Measurements from ENCODE around the gene ACMSD. TPM values are rescaled to one million over a fixed set of nuclear protein-coding genes. Genes with fewer than 3 reads are reported as not detected.
"Not testable (repeated sequence)": the region's sequence is repeated elsewhere in the genome, so short reads cannot be mapped to it uniquely, and the experiment has no call there.

The ACMSD gene
- total RNA-seq, 1 experiment from 2014 or later = not detected

DNA sequence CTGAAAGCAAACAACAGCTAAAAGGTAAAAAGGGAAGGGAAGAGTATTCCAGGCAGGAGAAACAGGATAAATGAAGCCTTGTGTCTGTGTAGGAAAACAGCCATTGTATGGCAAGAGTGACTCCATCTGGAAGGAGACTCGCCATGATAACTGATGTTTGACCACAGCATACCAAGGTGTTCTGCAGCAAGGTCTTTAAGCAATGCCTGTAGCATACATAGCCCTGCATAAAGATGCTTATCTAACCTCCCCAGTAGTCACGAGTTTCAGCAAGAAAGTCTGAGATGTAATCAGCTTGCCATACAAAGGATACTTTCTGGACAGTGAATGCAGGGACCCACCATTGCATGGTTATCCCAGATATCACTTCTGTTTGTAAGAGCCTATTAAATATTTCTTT lies 68.3 kb downstream of the ACMSD start:
- peak; percentile 15 for DNase-seq (ENCODE audit: low read depth)

DNA sequence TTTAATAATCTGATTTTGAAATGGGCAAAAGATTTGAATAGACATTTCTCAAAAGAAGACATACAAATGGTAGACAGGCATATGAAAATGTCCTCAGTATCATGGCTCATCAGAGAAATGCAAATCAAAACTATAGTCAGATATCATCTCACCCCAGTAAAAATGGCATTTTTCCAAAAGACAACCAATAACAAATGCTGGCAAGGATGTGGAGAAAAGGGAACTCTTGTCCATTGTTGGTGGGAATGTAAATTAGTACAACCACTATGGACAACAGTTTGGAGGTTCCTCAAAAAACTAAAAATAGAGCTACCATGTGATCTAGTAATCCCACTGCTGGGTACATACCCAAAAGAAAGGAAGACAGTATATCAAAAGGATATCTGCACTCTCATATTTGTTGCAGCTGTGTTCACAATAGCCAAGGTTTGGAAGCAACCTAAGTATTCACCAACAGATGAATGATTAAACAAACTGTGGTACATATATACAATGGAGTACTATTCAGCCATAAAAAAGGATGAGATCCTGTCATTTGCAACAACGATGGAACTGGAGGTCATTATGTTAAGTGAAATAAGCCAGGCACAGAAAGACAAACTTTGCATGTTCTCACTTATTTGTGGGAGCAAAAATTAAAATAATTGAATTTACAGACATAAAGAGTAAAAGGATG lies 69.2 kb downstream of the ACMSD start:
- DNase-seq (ENCODE audit: low read depth) = not testable (repeated sequence)

DNA sequence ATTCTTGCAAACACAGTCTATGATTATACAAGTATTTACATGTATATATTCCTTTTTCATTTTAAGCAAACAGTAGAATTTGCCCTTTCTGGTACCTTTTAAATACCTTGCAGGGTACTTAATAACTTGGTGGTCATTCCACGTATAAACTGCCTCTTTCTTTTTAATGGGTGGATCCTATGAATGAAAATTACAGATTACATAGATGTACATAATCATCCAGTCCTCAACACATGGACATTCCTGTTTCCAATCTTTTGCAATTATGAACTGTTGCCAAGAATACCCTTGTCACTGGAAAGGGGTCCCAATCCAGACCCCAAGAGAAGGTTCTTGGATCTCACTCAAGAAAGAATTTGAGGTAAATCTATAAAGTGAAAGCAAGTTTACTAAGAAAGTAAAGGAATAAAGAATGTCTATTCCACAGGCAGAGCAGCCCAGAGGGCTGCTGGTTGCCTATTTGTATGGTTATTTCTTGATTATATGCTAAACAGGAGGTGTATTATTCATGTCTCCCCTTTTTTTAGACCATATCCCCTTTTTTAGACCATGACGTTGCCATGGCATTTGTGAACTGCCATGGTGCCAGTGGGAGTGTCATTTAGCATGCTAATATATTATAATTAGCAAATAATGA lies 72.5 kb downstream of the ACMSD start:
- DNase-seq (ENCODE audit: low read depth) = no peak

DNA sequence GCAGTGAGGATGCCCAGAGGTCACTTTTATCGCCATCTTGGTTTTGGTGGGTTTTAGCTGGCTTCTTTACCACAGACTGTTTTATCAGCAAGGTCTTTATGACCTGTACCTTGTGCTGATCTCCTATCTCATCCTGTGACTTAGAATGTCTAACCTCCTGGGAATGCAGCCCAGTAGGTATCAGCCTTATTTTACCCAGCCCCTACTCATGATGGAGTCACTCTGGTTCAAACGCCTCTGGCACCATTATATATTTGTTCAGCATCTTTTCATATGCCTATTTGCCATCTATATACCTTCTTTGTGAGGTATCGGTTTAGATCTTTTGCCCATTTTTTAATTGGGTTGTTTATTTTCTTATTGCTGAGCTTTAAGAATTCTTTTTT lies 73.0 kb downstream of the ACMSD start:
- peak; percentile 31 for DNase-seq (ENCODE audit: low read depth)

DNA sequence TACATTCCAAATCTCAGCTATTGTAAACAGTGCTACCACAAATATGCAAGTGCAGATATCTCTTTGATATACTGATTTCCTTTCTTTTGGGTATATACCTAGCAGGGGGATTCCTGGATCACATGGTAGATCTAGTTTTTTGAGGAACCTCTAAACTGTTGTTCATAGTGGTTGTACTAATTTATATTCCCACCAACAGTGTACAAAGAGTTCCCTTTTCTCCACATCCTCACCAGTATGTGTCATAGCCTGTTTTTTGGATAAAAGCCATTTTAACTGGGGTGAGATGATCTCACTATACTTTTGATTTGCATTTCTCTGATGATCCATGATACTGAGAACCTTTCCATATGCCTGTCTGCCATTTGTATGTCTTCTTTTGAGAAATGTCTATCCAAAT lies 73.9 kb downstream of the ACMSD start:
- peak; percentile 79 for DNase-seq (ENCODE audit: low read depth)

DNA sequence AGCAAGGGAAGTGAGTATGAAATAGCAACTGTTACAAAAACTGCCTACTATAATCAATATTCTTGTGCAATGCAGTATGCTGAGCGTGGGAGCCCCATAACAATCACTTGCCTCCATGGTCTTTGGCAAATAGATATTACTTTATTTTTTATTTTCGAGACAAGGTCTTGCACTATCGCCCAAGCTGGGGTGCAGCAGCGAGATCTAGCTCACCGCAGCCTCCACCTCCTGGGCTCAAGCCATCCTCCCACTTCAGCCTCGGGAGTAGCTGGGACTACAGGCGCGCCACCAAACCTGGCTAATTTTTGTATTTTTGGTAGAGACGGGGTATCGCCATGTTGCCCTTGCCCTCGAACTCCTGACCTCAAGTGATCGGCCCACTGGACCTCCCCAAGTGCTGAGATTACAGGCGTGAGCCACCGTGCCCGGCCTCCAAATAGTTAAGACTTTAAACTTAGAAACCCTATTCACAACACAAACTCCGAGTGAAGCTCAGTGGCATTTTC lies 79.0 kb downstream of the ACMSD start:
- peak; percentile 10 for DNase-seq (ENCODE audit: low read depth)

DNA sequence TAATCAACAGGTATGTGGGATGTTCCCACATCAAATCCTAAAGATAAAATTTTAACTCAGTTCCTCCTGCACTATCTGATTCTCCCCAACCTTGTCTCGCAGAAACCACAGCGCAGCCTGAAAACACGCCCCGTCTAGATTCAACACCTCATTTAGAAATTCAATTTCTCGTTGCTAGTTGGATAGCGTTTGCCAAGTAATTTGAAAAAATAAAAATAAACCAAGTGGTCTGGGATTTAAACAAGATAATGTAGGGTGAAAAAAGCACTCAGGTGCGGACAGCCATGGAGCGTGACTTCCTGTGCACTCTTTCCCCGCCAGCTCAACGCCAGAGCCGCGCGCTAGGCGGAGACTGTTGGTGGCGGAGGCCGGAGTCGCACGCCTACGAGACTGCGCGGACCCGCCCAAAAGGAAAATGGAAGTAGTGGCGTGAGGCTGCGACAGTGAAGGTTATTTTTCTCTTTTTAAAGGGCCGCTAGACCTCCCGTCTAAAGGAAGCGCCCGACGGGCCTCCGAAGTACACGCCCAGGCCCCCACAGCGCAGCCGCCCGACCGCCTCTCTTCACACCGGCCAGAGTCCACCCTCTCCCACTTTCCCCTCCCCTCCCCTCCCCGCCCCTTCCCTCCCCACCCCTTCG lies 79.6 kb downstream of the ACMSD start:
- peak; percentile 87 for DNase-seq (ENCODE audit: low read depth)

DNA sequence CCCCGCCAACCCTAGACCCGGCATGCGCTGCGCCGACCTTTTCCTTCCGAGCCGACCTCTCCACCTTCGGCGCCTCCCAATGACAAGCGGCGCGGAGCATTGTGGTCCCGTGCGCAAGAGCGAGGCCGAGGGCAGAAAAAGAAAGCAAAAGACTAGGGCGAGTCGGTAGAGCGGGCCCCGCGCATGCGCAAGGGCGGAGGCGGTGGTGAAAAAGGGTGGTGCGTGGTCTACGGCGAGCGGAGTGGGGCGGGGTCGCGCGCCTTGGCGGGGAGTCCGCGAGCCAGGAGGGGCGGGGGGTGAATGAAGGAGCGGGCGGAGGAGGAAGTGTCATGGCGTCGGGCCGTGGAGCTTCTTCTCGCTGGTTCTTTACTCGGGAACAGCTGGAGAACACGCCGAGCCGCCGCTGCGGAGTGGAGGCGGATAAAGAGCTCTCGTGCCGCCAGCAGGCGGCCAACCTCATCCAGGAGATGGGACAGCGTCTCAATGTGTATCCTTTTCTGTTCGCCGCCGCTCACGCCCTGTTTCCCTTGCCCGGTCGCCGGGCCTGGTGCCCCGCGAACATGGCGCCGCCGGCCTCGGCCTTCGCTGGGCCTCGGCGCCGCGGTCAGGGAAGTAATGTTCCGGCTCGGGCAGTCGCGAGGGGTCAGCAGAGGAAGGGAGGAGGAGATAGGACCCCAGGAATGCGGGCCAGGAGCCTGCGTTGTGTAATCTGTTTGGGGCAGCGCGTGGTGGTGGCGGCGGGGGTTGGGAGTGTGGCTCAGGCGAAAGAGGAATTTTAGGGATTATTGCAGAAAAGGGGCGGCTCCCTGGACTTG lies 80.3 kb downstream of the ACMSD start, which contains the start of gene CCNT2:
Gene CCNT2 (plus strand): TSS at position 297 of the 815 bp plus-strand sequence. CDS start 33 bp downstream, at position 330.
- DNase-seq (ENCODE audit: low read depth) = peak; percentile 98

DNA sequence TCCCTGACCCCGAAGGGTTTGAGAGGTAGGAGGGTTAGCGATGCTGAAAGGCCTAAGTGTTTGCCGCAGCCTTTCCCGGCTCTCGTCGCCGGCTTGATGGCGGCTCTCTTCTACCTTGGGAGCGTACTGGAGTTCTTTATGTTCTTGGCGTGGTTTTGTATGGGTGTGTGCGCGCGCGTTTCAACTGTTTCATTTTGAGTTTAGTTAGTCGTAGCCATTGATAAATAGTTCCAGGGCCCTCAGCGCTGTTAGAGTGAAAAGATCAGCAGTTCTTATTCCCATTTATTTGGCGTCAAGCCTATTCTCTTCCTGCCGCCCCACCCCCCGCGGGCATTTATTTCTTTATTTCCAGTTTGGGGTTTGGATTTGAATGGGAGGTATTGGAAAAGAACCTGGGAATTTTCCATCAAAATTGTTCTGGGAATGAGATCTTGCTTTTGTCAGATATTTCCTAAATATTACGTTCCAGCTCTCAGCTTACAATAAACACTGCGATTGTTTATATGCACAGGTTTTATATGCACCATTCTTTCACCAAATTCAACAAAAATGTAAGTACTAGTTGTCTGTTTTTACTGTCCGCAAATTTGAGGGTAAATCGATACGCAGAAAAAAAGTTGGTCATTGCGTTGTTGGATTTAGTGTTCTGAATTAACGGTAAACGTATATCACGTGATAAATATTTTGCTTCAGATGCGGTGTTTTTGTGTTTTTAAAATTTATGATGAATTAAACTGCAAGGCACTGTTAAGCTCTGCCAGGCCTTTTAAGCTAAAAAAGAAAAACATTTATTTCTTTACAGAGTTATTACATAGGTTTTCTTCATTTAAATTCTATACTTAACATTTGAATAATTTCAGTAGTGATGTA lies 81.2 kb downstream of the ACMSD start:
- DNase-seq (ENCODE audit: low read depth) = peak; percentile 45

DNA sequence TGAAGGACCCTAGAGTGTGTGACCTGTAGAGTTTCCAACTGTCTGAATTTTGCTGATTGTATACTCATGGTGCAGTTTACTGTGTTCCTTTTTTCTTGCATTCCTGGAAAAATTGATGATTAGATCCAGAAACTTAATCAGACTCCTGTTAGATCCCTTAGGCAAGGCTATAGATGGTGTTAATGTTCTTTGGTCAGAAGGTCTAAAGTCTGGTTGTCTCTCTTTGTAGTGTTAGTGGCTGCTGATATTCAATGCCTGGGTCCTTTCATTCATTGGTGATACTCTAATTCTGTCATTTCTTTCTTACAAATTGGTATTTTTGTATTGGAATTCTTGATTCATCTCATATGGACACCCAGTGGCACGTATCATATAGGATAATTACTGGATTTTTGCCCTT lies 86.5 kb downstream of the ACMSD start:
- no peak for DNase-seq (ENCODE audit: low read depth)

DNA sequence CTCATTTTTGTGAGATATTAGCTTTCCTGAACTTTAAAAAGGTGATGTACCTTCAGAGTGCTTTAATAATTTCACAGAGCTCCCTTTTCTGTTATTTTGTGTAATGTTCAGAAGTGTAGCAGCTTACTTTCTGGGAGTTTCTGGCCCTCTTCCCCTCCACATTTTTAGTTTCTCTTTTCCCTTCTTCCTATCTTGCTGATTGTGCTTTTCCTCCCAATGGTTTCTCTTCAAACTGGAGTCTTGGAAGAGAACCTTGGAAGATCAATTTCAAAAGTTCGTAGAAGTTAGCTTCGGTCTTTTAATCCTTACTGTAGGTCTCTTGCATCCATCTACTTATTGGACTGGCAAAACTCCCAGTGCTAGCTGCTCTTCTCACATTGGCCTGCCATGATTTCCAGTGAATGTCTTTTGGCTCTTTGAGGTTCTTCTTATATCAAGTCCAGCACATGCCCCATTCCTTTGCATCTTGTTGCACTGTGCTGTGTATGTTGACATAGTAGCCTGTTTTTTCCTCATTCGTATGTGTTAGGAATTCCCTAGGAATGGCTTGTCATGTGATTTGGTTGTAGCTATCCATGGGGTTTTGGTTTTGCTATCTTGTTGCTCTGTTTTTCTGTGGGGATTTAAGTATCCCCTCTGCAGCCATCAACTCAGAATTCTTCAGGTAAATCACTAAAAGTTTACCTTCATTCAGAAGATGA lies 88.0 kb downstream of the ACMSD start:
- DNase-seq (ENCODE audit: low read depth) = no peak

DNA sequence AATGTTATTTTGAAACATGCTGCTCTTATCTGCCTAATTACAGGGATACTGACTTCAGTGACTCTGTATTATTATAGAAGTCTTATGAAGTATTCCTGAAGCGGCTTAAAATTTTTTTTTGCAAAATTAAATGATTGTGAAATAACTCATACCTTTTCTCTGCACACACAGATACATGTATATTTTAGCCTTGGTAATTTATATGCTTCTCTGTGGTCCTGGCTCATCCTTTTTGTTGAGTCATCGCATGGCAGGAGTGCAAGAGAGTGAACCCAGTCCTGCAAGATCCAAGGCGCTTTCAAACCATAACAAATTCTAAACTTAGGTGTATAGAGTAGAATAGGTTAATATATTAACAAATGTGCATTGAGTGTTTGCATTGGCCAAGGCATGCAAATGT lies 88.8 kb downstream of the ACMSD start:
- peak; percentile 50 for DNase-seq (ENCODE audit: low read depth)

DNA sequence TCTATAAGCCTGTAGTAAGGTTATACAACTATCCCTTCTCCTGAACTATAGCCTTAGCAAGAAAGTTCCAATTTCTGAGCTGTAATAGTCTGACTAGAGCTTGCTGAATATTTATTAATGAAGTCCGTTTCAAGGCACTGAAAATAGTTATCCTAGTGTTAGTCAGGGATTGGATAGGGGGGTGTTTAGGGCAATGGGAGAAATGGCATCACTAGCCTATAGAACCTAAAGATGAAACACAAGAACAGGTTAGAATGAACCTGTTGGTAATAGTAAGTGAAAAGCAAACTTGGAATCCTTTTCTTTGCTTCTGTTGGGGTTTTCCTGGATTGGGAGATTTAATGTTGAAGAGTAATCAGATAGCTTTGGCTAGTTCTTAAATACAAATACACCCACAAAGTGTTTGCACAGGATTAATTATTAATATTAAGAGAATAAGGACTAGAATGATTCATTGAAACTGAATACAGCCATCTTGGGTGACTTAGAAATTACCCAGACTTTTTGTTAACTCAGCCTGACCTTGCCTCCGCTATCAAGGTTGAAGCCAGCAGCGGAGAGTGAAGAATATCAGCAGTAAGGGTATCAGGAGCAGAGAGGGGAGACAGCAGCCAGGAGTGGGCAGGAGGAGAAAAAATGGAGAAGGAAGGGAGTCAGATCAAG lies 94.6 kb downstream of the ACMSD start:
- DNase-seq (ENCODE audit: low read depth) = no peak

DNA sequence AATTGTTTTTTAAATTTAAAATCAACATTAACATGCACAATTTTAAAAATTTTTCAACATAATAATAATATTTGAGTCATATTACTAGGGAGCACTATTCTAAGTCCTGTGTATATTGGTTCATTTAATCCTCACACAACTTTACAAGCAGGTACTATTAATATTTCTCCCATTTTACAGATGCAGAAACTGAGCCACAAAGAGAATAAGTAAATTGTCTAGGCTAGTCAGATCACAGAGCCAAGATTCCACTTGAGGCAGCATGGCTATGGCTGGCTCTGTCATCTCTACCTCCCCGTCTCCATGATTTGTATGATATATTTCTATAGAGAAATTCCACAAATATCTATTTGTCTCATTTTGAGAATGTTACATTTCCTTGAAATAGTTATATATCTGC lies 95.3 kb downstream of the ACMSD start:
- no peak for DNase-seq (ENCODE audit: low read depth)

DNA sequence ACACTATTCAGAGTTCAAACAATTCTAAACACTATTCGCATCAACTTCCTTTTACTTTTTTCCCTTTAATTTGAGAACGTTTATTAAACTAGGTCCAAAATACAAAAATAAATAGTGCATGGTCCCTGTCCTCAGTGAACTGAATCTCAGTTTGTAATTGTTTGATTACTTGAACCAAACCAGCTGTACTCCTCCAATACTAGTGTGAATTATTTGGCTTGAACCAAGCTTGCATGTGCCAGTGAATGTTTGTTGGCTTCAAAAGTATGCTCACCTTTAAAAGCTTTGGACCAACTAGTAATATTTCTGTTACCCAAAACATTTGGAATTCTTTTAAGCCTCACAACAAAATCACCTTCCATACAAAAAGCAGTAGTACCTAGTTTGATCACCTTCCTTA lies 95.7 kb downstream of the ACMSD start:
- DNase-seq (ENCODE audit: low read depth) = no peak

DNA sequence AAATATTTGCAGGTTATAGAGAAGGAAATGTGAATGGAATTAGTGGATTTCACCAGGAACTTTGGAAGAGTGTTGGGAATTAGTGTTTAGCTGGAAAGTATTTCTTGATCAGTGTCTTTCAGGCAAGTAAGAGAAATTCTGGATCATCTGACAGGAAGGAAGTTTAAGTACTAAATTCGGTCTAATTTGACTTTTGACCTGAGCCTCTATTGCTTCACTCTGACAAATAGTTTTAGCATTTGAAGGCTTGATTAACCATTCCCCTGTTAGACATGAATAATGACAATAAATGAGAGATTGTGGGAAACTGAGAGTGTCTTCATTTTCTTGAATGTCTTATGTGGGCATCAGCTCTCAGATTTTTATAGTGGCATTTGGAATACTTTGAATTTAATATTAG lies 96.2 kb downstream of the ACMSD start:
- no peak for DNase-seq (ENCODE audit: low read depth)

DNA sequence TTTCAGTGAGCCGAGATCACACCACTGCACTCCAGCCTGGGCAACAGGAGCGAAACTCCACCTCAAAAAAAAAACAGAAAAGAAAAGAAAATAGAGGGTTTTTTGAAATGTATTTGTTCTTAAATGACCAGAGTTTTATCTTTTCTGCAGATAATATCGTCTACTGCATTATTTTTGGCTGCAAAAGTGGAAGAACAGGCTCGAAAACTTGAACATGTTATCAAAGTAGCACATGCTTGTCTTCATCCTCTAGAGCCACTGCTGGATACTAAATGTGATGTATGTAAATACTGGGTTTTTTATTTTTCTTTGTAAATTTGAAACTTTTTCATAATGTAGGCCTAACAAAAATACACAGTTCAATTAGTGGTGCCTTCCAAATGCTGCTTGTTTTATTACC lies 98.3 kb downstream of the ACMSD start:
- DNase-seq (ENCODE audit: low read depth) = no peak

DNA sequence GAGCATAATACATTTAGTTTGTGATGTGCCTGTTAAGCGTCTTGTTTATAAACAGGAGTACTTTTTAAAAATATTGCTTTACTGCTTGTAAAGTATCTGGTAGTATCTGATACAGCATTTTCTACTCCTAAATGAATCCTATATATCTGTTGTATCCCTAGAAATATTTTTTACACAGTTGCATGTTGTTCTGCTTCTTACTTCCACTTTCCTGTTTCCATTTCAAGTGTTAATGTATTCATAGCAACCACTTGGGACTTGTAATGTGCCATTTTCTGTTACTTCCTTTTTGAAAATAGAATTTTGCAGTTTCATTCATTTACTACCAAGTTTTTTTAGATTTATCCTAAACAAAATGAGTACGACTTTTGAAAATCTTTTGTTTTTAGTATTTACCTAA lies 105.1 kb downstream of the ACMSD start:
- DNase-seq (ENCODE audit: low read depth) = no peak

DNA sequence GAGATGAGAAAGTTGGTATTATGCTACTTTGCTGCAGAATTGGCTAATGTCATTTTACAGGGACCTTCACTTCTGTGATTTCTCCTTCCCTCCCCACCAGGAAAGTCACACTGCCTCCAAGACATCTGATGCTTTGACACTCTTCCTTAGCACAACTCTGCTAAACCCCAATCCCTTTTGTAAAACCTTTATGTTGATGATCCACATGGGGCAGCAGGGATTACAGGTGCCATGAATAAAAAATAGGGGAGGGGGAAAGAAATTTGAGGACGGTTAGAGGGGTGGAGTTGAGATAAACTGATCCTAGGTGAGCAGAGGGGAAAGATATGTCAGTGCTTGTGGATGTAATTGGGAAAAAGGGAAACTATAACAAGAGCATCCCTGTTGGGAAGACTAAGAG lies 106.6 kb downstream of the ACMSD start:
- DNase-seq (ENCODE audit: low read depth) = no peak

DNA sequence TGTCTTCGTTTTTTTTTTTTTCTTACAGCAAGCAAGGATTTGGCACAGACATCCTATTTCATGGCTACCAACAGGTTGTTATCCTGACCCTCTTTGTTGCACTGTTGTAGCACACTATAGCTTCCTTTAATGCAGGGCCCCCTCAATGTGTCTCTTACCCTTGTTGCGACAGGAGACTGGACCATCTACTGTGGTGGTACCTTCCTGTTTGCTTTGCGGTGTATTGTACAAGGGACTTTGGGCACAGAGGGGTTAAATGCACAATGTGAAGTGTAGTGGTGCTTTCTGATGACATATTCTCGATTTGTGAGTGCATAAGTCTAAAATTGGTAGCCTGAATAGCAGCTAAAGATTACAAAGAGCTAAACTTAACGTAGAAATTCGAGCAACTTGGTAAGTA lies 107.7 kb downstream of the ACMSD start:
- DNase-seq (ENCODE audit: low read depth) = no peak
